HG03439 (cell line): ENCODE results near the gene METTL13.

Source experiments
- ATAC-seq: cut with Tn5 transposase; IDR thresholded peaks from one replicate; pipeline ENCODE4 v1.9.1; 2021; ENCODE audit warnings: mild to moderate bottlenecking, moderate library complexity; ENCODE audit not compliant: unreplicated experiment

METTL13 gene

GRCh38 chr1:171801487-171801891 is 20.0 kb downstream of the METTL13 start:
- ATAC-seq: no peak

GRCh38 chr1:171802207-171802606 is 20.7 kb downstream of the METTL13 start:
- ATAC-seq: no peak

- no peak for ATAC-seq
Measured at GRCh38 chr1:171803045-171803444, 21.6 kb downstream of the METTL13 start.

- no peak for ATAC-seq
Measured at GRCh38 chr1:171803461-171804022, 22.1 kb downstream of the METTL13 start.

- ATAC-seq: peak; percentile 88
Measured at GRCh38 chr1:171805395-171806115, 24.1 kb downstream of the METTL13 start.

GRCh38 chr1:171807556-171807955 is 26.1 kb downstream of the METTL13 start:
- no peak for ATAC-seq

- ATAC-seq: no peak
Measured at GRCh38 chr1:171809834-171810233, 28.4 kb downstream of the METTL13 start.

GRCh38 chr1:171811672-171812071 is 30.2 kb downstream of the METTL13 start:
- no peak for ATAC-seq

GRCh38 chr1:171814692-171815091 is 33.2 kb downstream of the METTL13 start:
- no peak for ATAC-seq

- no peak for ATAC-seq
Measured at GRCh38 chr1:171816300-171816901, 34.9 kb downstream of the METTL13 start.

GRCh38 chr1:171817511-171818265 is 36.2 kb downstream of the METTL13 start:
- ATAC-seq: peak; percentile 60

GRCh38 chr1:171819946-171820345 is 38.5 kb downstream of the METTL13 start:
- no peak for ATAC-seq

GRCh38 chr1:171826973-171827372 is 45.5 kb downstream of the METTL13 start:
- no peak for ATAC-seq

GRCh38 chr1:171828794-171829193 is 47.3 kb downstream of the METTL13 start:
- no peak for ATAC-seq

GRCh38 chr1:171833091-171833825 is 51.8 kb downstream of the METTL13 start:
- ATAC-seq: no peak

- ATAC-seq: no peak
Measured at GRCh38 chr1:171834821-171835220, 53.4 kb downstream of the METTL13 start.

GRCh38 chr1:171835891-171836290 is 54.4 kb downstream of the METTL13 start:
- ATAC-seq: no peak

GRCh38 chr1:171841050-171841910 is 59.8 kb downstream of the METTL13 start, which contains the start of gene DNM3:
Gene DNM3 (plus strand): TSS chr1:171841498. CDS start chr1:171841657, 159 bp downstream.
- peak; percentile 93 for ATAC-seq

GRCh38 chr1:171841931-171842761 is 60.7 kb downstream of the METTL13 start:
- no peak for ATAC-seq
